Measurements from ENCODE around the gene ESR1. TPM values are rescaled to one million over a fixed set of nuclear protein-coding genes. Genes with fewer than 3 reads are reported as not detected.

The ESR1 gene
- polyA plus RNA-seq, 4 donors = 0.13 to 0.55 TPM; not detected in 2

DNA sequence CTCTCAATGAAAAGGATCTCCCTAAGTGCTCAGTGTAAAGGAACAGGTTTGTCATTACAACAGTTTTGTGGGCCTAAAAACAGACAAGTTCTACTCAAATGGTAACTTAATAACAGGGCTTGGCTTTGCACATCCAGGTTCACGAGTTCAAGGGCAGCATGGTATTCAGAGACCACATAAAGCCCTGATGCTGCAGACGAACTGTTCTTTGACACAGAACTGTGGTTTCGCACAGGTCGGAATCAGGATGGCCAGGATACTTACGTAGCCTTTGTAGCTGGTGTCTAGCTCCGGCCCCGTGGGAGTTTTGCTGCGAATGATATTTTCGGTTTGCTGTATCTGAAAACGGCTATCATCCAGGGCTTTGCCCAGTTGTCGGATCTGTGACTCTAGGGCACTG, 335.9 kb downstream of the ESR1 start:
- Histone ChIP-seq H3K27ac (ENCODE audit: low read depth in 1 of 3, low read length in 2 of 3) (no peak overlapping the region), H3K27me3 (ENCODE audit: control insufficient read depth in 3 of 3, insufficient read depth in 3 of 3, low read length in 3 of 3) (no peaks in the 10 kb centered on the region), H3K36me3 (ENCODE audit: control insufficient read depth in 3 of 3, insufficient read depth in 2 of 3, low read depth in 1 of 3, low read length in 3 of 3) (peaks cover 0 to 27% (median 9%) of the 10 kb centered on the region in 3 donors), H3K4me1 (ENCODE audit: control insufficient read depth in 3 of 3, insufficient read depth in 2 of 3, low read depth in 1 of 3, low read length in 2 of 3) (no peaks in the 10 kb centered on the region), H3K4me3 (ENCODE audit: low read depth in 1 of 3, low read length in 3 of 3) (no peak overlapping the region), H3K9me3 (ENCODE audit: control insufficient read depth in 2 of 2, insufficient read depth in 1 of 2, low read depth in 1 of 2, low read length in 1 of 2) (no peaks in the 10 kb centered on the region)
- DNase-seq = no peak
- FAIRE-seq = no peak
- WGBS, 3 donors = 89 to 93% (median 90%) methylated on average over 11 of the region's 11 CpGs

DNA sequence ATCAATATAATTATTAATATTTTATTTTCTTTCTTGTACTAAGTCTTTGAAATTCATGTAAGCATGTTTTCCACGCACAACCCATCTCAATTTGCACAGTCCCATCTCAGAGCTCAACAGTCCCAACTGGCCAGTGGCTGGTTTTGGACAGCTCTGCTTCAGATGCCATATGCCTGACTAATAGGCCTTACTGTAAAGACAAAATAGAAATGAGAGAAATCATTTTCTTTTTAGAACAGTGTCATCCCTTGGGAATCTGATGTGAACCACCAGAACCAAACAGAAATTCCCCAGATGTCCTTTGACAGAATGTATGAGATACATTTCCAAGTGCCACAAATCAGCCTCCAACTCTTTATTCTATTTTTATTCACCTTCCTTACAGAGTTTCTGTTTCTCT, 338.9 kb downstream of the ESR1 start:
- WGBS, 3 donors = 90 to 95% (median 94%) methylated on average over 1 of the region's 1 CpG
- no peaks in the 10 kb centered on the region for H3K27me3 ChIP-seq (ENCODE audit: control insufficient read depth in 3 of 3, insufficient read depth in 3 of 3, low read length in 3 of 3)
- H3K4me3 ChIP-seq (ENCODE audit: low read depth in 1 of 3, low read length in 3 of 3) = no peak overlapping the region
- no peaks in the 10 kb centered on the region for H3K9me3 ChIP-seq (ENCODE audit: control insufficient read depth in 2 of 2, insufficient read depth in 1 of 2, low read depth in 1 of 2, low read length in 1 of 2)
- DNase-seq (no peak), FAIRE-seq (no peak)
- H3K36me3 ChIP-seq (ENCODE audit: control insufficient read depth in 3 of 3, insufficient read depth in 2 of 3, low read depth in 1 of 3, low read length in 3 of 3) = peaks cover 0 to 22% (median 10%) of the 10 kb centered on the region in 3 donors
- H3K4me1 ChIP-seq (ENCODE audit: control insufficient read depth in 3 of 3, insufficient read depth in 2 of 3, low read depth in 1 of 3, low read length in 2 of 3) = no peaks in the 10 kb centered on the region
- H3K27ac ChIP-seq (ENCODE audit: low read depth in 1 of 3, low read length in 2 of 3) = no peak overlapping the region

DNA sequence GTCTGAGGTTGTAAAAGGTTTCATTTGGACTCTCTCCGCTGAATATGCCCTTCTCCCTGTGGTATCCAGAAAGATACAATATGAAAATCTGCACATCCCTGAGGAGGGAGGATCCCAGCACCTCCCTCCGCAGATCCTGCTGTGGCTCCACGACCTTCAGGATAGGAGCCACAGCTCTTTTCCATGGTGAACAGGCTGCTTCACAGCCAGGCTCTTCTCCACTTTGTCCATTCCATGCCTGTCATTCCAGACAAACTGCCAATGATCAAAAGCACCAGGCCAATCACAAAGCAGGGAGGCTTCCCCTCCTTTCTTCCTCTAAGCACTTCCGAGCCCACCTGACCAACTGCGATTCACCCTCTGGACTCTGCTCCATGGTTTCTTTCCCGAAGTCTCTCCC, 339.8 kb downstream of the ESR1 start:
- Histone ChIP-seq H3K4me1 (ENCODE audit: control insufficient read depth in 3 of 3, insufficient read depth in 2 of 3, low read depth in 1 of 3, low read length in 2 of 3) (no peaks in the 10 kb centered on the region), H3K27ac (ENCODE audit: low read depth in 1 of 3, low read length in 2 of 3) (no peak overlapping the region), H3K27me3 (ENCODE audit: control insufficient read depth in 3 of 3, insufficient read depth in 3 of 3, low read length in 3 of 3) (no peaks in the 10 kb centered on the region), H3K9me3 (ENCODE audit: control insufficient read depth in 2 of 2, insufficient read depth in 1 of 2, low read depth in 1 of 2, low read length in 1 of 2) (no peaks in the 10 kb centered on the region), H3K36me3 (ENCODE audit: control insufficient read depth in 3 of 3, insufficient read depth in 2 of 3, low read depth in 1 of 3, low read length in 3 of 3) (peaks cover 0 to 21% (median 10%) of the 10 kb centered on the region in 3 donors), H3K4me3 (ENCODE audit: low read depth in 1 of 3, low read length in 3 of 3) (no peak overlapping the region)
- FAIRE-seq = no peak
- DNase-seq = no peak
- WGBS, 3 donors = 88 to 94% (median 89%) methylated on average over 6 of the region's 6 CpGs

- DNase-seq (no peak), FAIRE-seq (no peak)
- no peak overlapping the region for H3K4me3 ChIP-seq (ENCODE audit: low read depth in 1 of 3, low read length in 3 of 3)
- WGBS, 3 donors = 89 to 98% (median 95%) methylated on average over 1 of the region's 1 CpG
- H3K9me3 ChIP-seq (ENCODE audit: control insufficient read depth in 2 of 2, insufficient read depth in 1 of 2, low read depth in 1 of 2, low read length in 1 of 2) = no peaks in the 10 kb centered on the region
- H3K36me3 ChIP-seq (ENCODE audit: control insufficient read depth in 3 of 3, insufficient read depth in 2 of 3, low read depth in 1 of 3, low read length in 3 of 3) = peaks cover 0 to 21% (median 10%) of the 10 kb centered on the region in 3 donors
- no peaks in the 10 kb centered on the region for H3K4me1 ChIP-seq (ENCODE audit: control insufficient read depth in 3 of 3, insufficient read depth in 2 of 3, low read depth in 1 of 3, low read length in 2 of 3)
- no peak overlapping the region for H3K27ac ChIP-seq (ENCODE audit: low read depth in 1 of 3, low read length in 2 of 3)
- no peaks in the 10 kb centered on the region for H3K27me3 ChIP-seq (ENCODE audit: control insufficient read depth in 3 of 3, insufficient read depth in 3 of 3, low read length in 3 of 3)
These were observed 340.9 kb downstream of the ESR1 start for GRCh38 chr6:152148412-152148811.

DNA sequence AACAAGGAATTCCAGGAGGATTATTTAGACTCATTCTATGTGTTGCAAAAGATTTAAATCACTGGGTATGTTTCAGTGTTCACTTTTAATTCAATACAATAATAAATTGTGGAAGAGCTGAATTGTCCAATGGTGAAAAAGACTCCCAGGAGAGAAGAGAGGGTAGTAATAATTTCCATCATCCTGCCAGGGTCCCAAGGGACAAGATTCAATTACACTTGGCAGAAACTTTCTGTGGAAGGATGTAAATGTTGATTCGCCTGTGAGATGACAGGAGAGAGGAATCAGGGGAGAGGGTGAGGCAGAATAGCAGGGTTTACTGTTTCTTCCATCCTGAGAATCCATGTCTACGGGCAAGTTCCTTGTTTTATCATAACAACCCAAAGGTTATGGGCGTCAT, 342.7 kb downstream of the ESR1 start:
- H3K4me3 ChIP-seq (ENCODE audit: low read depth in 1 of 3, low read length in 3 of 3) = no peak overlapping the region
- FAIRE-seq (no peak), DNase-seq (no peak)
- peaks cover 0 to 24% (median 10%) of the 10 kb centered on the region in 3 donors for H3K36me3 ChIP-seq (ENCODE audit: control insufficient read depth in 3 of 3, insufficient read depth in 2 of 3, low read depth in 1 of 3, low read length in 3 of 3)
- H3K27ac ChIP-seq (ENCODE audit: low read depth in 1 of 3, low read length in 2 of 3) = no peak overlapping the region
- H3K9me3 ChIP-seq (ENCODE audit: control insufficient read depth in 2 of 2, insufficient read depth in 1 of 2, low read depth in 1 of 2, low read length in 1 of 2) = no peaks in the 10 kb centered on the region
- 74 to 86% (median 81%) methylated on average over 3 of the region's 3 CpGs for WGBS, 3 donors
- no peaks in the 10 kb centered on the region for H3K4me1 ChIP-seq (ENCODE audit: control insufficient read depth in 3 of 3, insufficient read depth in 2 of 3, low read depth in 1 of 3, low read length in 2 of 3)
- no peaks in the 10 kb centered on the region for H3K27me3 ChIP-seq (ENCODE audit: control insufficient read depth in 3 of 3, insufficient read depth in 3 of 3, low read length in 3 of 3)

DNA sequence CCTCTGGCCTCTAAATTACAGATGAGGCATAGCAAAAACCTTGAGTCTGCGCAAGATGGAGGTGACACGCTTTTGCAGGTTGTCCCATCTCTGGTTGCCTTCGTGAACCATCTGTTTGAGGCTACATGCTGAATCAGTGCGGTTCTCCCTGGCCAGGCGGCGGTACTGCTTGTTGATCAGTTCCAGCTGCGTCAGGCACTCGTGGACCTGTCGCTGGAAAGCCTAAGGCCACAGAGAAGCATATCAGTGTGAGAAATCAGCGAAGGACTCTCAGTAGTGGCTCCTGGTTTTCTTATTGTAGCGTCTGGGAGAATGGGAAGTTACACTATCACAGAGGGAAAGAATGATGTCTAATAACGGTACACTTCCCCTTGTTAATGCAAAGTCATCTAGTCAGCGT, 344.4 kb downstream of the ESR1 start:
- 84 to 89% (median 89%) methylated on average over 13 of the region's 13 CpGs for WGBS, 3 donors
- no peak for DNase-seq
- peaks cover 0 to 25% (median 5%) of the 10 kb centered on the region in 3 donors for H3K36me3 ChIP-seq (ENCODE audit: control insufficient read depth in 3 of 3, insufficient read depth in 2 of 3, low read depth in 1 of 3, low read length in 3 of 3)
- no peaks in the 10 kb centered on the region for H3K9me3 ChIP-seq (ENCODE audit: control insufficient read depth in 2 of 2, insufficient read depth in 1 of 2, low read depth in 1 of 2, low read length in 1 of 2)
- no peak for FAIRE-seq
- no peak overlapping the region for H3K27ac ChIP-seq (ENCODE audit: low read depth in 1 of 3, low read length in 2 of 3)
- H3K4me3 ChIP-seq (ENCODE audit: low read depth in 1 of 3, low read length in 3 of 3) = no peak overlapping the region
- H3K27me3 ChIP-seq (ENCODE audit: control insufficient read depth in 3 of 3, insufficient read depth in 3 of 3, low read length in 3 of 3) = no peaks in the 10 kb centered on the region
- no peaks in the 10 kb centered on the region for H3K4me1 ChIP-seq (ENCODE audit: control insufficient read depth in 3 of 3, insufficient read depth in 2 of 3, low read depth in 1 of 3, low read length in 2 of 3)

DNA sequence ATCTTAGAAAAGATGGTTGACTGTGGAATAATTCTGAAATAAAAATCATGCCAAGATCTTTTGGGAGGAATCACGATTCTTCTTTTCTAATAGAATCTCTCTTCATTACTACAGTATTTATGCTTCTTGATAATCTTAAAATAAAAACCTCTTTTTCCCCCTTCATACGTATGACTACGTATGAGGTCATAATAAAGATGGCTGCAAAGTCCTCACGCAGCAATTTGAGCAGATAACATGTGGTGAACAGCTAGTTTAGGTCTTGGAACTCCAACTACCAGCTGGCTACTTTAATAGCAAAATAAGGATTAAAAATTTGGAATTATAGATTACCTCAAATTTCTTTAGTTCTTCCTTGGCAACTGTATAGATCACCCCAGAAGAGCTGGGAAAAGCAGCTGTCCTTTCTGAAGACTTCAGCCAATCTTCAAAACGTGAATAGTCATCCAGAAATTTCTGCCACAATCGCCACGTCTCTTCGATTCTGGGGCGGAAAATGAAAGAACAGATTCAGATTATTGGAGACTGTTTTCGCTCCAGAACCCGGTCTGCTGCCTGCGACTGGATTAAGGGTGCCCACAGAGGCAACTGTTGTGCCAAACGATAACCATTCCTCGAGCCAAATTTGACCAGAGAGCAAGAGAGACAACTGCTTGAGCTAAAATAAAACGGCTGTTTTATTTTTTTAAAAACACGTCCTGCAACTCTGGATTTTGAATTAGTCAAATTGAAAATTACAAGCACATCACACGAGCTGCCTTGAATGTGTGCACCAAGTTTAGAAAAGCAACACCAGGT, 347.3 kb downstream of the ESR1 start:
- WGBS, 3 donors = 85 to 91% (median 88%) methylated on average over 17 of the region's 17 CpGs
- Histone ChIP-seq H3K27ac (ENCODE audit: low read depth in 1 of 3, low read length in 2 of 3) (no peak overlapping the region), H3K36me3 (ENCODE audit: control insufficient read depth in 3 of 3, insufficient read depth in 2 of 3, low read depth in 1 of 3, low read length in 3 of 3) (peaks cover 0 to 12% (median 0%) of the 10 kb centered on the region in 3 donors), H3K4me3 (ENCODE audit: low read depth in 1 of 3, low read length in 3 of 3) (no peak overlapping the region), H3K4me1 (ENCODE audit: control insufficient read depth in 3 of 3, insufficient read depth in 2 of 3, low read depth in 1 of 3, low read length in 2 of 3) (no peaks in the 10 kb centered on the region), H3K9me3 (ENCODE audit: control insufficient read depth in 2 of 2, insufficient read depth in 1 of 2, low read depth in 1 of 2, low read length in 1 of 2) (no peaks in the 10 kb centered on the region), H3K27me3 (ENCODE audit: control insufficient read depth in 3 of 3, insufficient read depth in 3 of 3, low read length in 3 of 3) (no peaks in the 10 kb centered on the region)
- no peak for DNase-seq
- FAIRE-seq = no peak

DNA sequence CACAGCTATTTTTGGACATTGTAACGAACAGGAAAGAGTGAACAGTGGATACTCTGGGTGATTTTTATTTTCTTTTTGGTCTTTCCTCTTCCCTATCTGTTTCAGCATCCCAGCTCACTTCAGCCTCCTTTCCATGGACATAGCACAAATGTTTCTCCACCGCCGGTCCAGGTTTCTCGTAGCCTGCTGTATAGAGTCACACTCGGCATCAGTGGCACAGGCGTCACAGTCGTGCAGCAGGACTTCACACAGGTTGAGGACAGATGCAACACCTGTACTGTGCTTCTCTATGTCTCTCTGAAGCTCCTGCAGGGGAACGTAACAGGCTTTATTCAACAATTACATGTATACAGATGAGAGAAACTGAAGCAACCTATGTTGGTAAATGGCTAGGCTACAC, 348.3 kb downstream of the ESR1 start:
- no peak for DNase-seq
- Histone ChIP-seq H3K27ac (ENCODE audit: low read depth in 1 of 3, low read length in 2 of 3) (no peak overlapping the region), H3K4me3 (ENCODE audit: low read depth in 1 of 3, low read length in 3 of 3) (no peak overlapping the region), H3K9me3 (ENCODE audit: control insufficient read depth in 2 of 2, insufficient read depth in 1 of 2, low read depth in 1 of 2, low read length in 1 of 2) (no peaks in the 10 kb centered on the region), H3K4me1 (ENCODE audit: control insufficient read depth in 3 of 3, insufficient read depth in 2 of 3, low read depth in 1 of 3, low read length in 2 of 3) (no peaks in the 10 kb centered on the region), H3K36me3 (ENCODE audit: control insufficient read depth in 3 of 3, insufficient read depth in 2 of 3, low read depth in 1 of 3, low read length in 3 of 3) (peaks cover 0 to 10% (median 0%) of the 10 kb centered on the region in 3 donors), H3K27me3 (ENCODE audit: control insufficient read depth in 3 of 3, insufficient read depth in 3 of 3, low read length in 3 of 3) (no peaks in the 10 kb centered on the region)
- FAIRE-seq = no peak
- 85% methylated on average over 8 of the region's 8 CpGs for WGBS, 3 donors

DNA sequence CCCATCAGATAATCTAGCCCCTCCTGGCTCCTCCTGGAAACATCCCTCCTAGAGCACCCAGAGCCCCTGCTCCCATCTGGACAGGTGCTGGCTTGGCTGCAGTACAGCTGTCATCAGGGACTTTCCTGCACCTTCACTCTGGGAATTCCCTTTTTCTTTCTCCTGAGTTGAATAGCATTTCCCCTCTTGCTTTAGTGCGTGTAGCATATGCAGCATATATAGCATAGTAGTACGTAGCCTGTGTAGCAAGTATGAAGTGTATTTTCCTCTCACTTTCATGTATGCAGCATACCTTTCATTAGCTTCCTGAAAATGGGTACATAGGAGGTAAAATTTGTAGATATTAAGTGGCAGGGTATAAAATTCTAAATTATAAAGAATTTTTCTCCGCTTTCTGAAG, 352.9 kb downstream of the ESR1 start:
- H3K4me1 ChIP-seq (ENCODE audit: control insufficient read depth in 3 of 3, insufficient read depth in 2 of 3, low read depth in 1 of 3, low read length in 2 of 3) = no peaks in the 10 kb centered on the region
- no peaks in the 10 kb centered on the region for H3K27me3 ChIP-seq (ENCODE audit: control insufficient read depth in 3 of 3, insufficient read depth in 3 of 3, low read length in 3 of 3)
- DNase-seq (no peak), FAIRE-seq (no peak)
- no peaks in the 10 kb centered on the region for H3K9me3 ChIP-seq (ENCODE audit: control insufficient read depth in 2 of 2, insufficient read depth in 1 of 2, low read depth in 1 of 2, low read length in 1 of 2)
- H3K36me3 ChIP-seq (ENCODE audit: control insufficient read depth in 3 of 3, insufficient read depth in 2 of 3, low read depth in 1 of 3, low read length in 3 of 3) = peaks cover 0 to 7% (median 0%) of the 10 kb centered on the region in 3 donors
- 68 to 84% (median 74%) methylated on average over 3 of the region's 3 CpGs for WGBS, 3 donors
- H3K27ac ChIP-seq (ENCODE audit: low read depth in 1 of 3, low read length in 2 of 3) = no peak overlapping the region
- H3K4me3 ChIP-seq (ENCODE audit: low read depth in 1 of 3, low read length in 3 of 3) = no peak overlapping the region
